Activated T-cell treated with anti-CD3 and anti-CD28 coated beads, Interleukin-2, amount 50 U/mL, for 4 hours (primary cell): ENCODE measurements around the gene PFDN4. TPM values are rescaled to one million over a fixed set of nuclear protein-coding genes. Genes with fewer than 3 reads are reported as not detected.

Experiments used
- ATAC-seq, 2 donors: fragments of 200-7000 bp; cut with Tn5 transposase; one replicate each; pipeline ENCODE4 v1.10.0; 2021
- DNase-seq: peaks from one replicate; pipeline ENCODE4 v3.0.0-alpha.2; 2020
- H3K27me3 Mint-ChIP-seq: one replicate; pipeline ENCODE4 v1.8.0; 2021; ENCODE audit warnings: low read depth, mixed read lengths
- H3K36me3 Mint-ChIP-seq: one replicate; pipeline ENCODE4 v1.8.0; 2022; ENCODE audit warnings: mixed read lengths; ENCODE audit not compliant: insufficient read depth
- H3K4me1 Mint-ChIP-seq: one replicate; pipeline ENCODE4 v1.8.0; 2021; ENCODE audit warnings: low read depth, mixed read lengths
- H3K4me3 Mint-ChIP-seq: one replicate; pipeline ENCODE4 v1.8.0; 2021; ENCODE audit warnings: mild to moderate bottlenecking, moderate library complexity, mixed read lengths
- H3K9me3 Mint-ChIP-seq: one replicate; pipeline ENCODE4 v1.8.0; 2021; ENCODE audit warnings: mixed read lengths
- total RNA-seq, 3 donors: library from RNA; stranded (reverse); gene quantifications; one replicate each; pipeline ENCODE4 v1.2.1, GENCODE V29; 2021

The PFDN4 gene
- total RNA-seq, 3 donors from 2014 or later = 69.5 to 79.9 (median 78.9) TPM

DNA sequence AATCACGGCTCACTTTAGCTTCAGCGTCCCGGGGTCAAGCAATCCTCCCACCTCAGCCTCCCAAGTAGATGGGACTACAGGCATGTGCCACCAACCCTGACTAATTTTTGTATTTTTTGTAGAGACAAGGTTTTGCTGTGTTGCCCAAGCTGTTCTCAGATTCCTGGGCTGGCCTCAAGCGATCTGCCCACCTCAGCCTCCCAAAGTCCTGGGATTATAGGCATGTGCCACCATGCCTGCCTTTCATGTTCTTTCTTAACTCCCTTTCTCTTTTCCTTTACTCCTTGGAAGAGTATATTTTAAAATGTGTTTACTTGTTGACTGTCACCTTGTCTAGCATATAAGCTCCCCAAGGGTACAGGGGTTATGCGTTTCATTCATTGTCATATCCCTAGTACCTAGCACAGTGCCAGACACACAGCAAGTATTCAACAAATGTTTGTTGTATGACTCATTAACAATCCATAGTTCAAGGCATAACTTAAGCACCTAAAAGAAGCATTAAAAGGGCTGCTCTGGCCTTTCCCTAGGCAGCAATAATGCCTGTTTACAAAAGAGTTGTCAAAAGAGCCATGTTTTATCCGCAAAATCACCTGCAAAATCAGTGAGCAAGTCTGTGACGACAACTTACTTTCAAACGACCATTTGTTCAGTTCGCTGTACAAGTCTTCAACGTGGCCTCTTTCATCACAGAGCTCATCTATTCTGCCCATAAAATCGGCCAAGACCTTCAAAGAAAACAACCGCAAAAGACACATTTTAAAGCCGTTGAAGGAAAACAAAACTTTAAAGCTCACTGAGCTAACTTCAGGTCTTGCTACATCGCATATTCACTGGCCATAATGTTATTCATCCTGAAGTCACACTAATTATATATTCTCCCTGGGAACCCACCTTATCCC, 38.7 kb upstream of the PFDN4 start:
- Mint-ChIP-seq H3K4me1 (peaks cover 14% of the 10 kb centered on the region), H3K27me3 (peaks cover 64% of the 10 kb centered on the region), H3K9me3 (no peaks in the 10 kb centered on the region), H3K4me3 (no peak overlapping the region), H3K36me3 (no peaks in the 10 kb centered on the region)
- DNase-seq (no peak), ATAC-seq (no peak)

DNA sequence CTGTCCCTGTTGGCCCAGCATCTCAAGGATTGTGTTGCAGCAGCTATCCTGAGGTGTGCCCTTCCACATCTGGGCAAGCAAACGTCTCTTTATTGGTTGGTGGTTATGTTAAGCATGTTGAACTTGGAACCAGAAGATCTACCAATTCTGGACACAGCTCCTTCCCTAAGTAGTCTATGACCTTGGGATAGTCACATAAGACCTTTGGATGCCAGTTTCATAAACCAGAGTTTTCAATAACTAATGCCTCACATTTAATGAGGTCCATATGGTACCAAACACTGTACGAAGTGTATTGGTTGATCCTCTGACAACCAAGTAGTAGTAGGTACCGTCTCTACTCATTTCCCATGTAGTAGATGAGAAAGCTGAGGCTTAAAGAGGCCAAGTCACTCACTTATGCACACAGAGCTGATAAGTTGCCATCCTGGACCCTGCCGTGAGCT, 37.8 kb upstream of the PFDN4 start:
- Mint-ChIP-seq H3K9me3 (no peaks in the 10 kb centered on the region), H3K4me1 (peaks cover 20% of the 10 kb centered on the region), H3K4me3 (no peak overlapping the region), H3K27me3 (peaks cover 72% of the 10 kb centered on the region), H3K36me3 (no peaks in the 10 kb centered on the region)
- no peak for DNase-seq
- ATAC-seq = no peak

DNA sequence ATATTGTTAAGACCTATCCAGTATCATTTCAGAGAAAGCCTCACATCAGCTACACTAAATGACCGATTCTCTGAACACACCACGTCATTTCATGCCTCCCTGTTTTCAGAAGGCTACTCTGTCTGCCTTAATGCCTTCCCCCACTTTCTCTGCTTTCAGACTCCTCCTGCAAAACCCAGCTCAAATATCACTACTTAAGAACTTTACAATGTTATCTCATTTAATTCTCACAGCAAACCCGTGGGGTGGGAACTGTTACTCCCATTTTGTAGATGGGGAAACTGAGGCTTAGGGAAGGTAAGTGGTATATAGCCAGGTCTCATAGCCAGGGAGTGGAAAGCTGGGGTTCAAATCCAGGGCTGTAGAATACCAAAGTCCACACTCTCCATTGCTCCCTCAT, 36.9 kb upstream of the PFDN4 start:
- Mint-ChIP-seq H3K36me3 (no peaks in the 10 kb centered on the region), H3K4me1 (peaks cover 20% of the 10 kb centered on the region), H3K27me3 (peaks cover 77% of the 10 kb centered on the region), H3K4me3 (no peak overlapping the region), H3K9me3 (no peaks in the 10 kb centered on the region)
- ATAC-seq = no peak
- DNase-seq = no peak

DNA sequence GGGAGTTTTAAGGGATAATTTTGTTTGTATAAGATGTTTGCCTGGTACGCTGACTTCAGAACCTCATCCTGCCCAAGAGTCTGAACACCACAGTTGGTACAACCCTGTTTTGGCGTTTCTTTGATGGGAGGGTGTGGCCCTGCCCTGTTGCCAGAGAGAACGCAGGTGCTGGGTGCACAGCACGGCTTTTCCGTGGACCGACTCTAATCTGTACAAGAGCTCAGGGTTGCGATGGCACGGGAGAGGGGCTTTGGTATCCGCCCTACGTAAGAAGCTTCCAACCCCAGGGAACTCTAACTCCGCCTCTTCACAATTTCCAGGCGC, 35.4 kb upstream of the PFDN4 start:
- Mint-ChIP-seq H3K27me3 (peaks cover 77% of the 10 kb centered on the region), H3K4me1 (peaks cover 20% of the 10 kb centered on the region), H3K9me3 (no peaks in the 10 kb centered on the region), H3K4me3 (no peak overlapping the region), H3K36me3 (no peaks in the 10 kb centered on the region)
- no peak for ATAC-seq
- no peak for DNase-seq

DNA sequence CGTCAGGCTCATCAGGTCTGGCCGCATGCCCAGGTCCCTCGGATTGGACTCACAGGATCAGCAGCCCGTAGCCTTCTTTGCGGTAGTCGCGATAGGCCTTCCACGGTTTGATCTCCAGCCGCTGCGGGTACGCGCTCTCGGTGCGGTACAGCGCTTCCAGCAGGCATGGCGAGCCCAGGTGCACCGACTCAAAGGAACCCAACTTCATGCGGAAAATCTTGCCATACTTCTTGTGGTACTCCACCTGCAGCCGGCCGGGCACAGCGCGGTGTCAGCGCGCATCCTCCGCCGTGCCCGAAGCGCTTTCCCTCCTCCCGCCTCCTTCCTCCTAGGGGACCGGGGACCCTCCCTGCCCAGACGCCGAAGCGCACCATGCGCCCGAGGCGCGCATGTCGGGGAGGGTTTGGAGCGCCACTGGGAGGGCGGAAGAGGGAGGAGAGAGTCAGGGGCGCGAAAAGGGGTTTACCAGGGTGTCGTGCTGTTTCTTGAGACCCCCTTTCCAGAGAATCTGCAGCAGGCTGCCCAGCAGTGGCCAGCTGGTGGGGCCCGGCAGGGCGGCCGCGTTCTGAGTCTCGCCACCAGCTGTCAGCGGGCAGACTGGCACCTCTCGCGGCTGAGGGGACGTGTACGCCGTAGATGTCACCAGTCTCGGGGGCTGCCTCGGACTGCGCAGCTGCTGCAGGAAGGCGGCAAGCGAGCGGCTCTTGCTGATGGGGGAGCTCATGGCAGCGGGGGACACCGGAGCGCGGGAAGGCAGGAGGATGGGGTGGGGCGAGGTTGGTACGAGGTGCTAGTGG, 34.8 kb upstream of the PFDN4 start:
- H3K27me3 Mint-ChIP-seq = peaks cover 73% of the 10 kb centered on the region
- H3K36me3 Mint-ChIP-seq = no peaks in the 10 kb centered on the region
- H3K9me3 Mint-ChIP-seq = no peaks in the 10 kb centered on the region
- ATAC-seq = peak; percentile 61 to 67
- peak overlapping the region; percentile 31 for H3K4me3 Mint-ChIP-seq
- no peak for DNase-seq
- H3K4me1 Mint-ChIP-seq = peaks cover 20% of the 10 kb centered on the region

DNA sequence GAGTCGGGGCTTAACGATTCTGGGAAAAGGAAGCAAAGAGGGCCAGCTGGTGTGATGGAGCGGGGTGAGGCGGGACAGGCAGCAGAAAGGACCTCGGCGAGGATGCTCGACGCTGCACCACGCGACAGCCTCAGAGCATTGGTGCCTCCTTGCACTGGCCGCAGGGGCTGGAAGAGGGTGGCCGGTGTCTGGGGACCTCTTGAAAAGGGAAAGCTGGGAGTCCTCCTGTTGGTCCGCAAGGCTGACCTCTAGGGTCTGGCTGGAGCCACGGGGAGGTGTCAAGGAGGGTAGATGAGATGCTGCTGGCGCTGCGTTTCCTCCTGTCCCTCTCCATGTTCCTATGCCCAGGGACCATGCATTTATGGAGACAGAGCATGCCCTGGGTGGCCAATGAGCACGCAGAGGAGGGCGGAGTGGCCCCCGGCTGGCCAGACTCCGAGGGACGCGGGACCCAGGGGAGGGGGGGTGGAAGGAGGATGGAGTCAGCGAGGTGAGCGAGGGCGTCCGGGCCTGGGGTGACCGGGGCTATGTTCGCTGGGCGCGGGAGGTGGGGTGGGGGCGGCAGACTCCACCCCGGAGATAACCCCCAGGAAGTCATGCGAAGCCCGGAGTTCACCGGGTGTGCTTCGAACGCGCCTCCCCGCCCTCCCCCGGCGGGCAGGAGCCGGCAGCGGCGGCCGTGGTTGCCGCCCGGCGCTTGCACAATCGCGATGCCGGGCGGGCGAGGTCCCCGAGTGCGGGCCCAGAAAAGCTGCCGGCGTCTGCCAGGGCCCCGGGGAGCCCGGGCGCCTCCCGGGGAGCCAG, 34.0 kb upstream of the PFDN4 start, which contains the start of gene CYP24A1:
TSS of gene CYP24A1 (minus strand) at position 334 of the 804 bp plus-strand sequence. CDS start 407 bp downstream, outside the sequence.
- peak; percentile 39 to 46 for ATAC-seq
- H3K36me3 Mint-ChIP-seq = no peaks in the 10 kb centered on the region
- peak within 1 kb of the TSS; percentile 31 for H3K4me3 Mint-ChIP-seq
- no peaks in the 10 kb centered on the region for H3K9me3 Mint-ChIP-seq
- H3K4me1 Mint-ChIP-seq = peaks cover 20% of the 10 kb centered on the region
- no peak for DNase-seq
- peaks cover 68% of the 10 kb centered on the region for H3K27me3 Mint-ChIP-seq

DNA sequence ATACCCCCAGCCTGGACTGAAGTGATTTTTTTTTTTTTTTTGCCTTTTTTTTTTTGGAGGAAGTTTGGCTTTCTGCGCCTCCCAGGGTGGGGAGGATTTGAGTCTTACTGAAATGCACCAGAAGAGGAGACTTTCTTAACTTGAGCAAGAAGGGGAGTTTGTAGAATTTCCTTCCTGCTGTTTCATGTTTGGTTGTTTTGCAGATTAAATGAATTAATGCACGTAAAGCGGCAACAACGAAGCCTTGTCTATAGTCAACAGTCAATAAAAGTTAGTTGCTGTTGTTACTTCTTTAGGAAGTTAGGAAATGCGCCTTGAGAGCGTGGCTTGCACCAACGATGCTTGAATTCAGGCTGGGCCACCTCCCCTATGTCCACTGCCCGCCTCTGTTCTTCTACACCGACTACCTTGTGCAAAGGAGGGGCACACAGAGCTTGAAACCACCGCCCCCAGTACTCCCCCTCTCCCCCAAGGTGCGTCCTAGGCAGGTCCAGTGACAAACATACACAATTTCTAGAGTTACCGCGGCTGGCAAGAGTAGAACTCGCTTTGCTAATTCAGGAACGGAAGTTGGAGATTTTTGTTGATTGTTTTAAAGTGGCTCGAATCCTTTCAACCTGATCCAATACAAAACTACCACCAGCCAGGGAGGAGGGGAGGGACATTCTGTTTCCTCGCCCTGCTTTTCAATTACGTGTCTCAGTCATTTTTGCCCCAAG, 33.3 kb upstream of the PFDN4 start:
- H3K36me3 Mint-ChIP-seq = no peaks in the 10 kb centered on the region

DNA sequence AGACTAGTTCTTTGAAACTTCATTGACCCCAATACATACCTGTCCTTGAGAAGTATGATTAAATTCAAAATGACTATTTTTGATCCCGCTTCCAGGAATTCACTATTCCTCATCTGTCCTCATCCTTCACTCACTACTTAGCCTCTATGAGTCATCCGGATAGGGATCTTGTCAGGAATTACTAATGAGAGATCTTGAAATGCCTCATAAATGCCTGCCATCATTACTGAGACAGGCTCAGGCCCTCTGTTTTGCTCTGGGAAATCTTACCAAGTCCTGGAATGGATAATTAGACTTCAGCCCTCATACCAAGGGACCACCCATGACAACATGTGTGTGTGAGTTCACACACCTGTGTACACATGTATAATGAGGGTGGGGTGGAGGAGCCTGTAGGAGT, 31.3 kb upstream of the PFDN4 start:
- Mint-ChIP-seq H3K27me3 (peaks cover 47% of the 10 kb centered on the region), H3K4me3 (no peak overlapping the region), H3K9me3 (no peaks in the 10 kb centered on the region), H3K36me3 (no peaks in the 10 kb centered on the region), H3K4me1 (peaks cover 20% of the 10 kb centered on the region)
- no peak for DNase-seq
- no peak for ATAC-seq

More for the DNA sequence above, 33.3 kb upstream of the PFDN4 start:
- peaks cover 20% of the 10 kb centered on the region for H3K4me1 Mint-ChIP-seq
- no peaks in the 10 kb centered on the region for H3K9me3 Mint-ChIP-seq
- DNase-seq (no peak), ATAC-seq (no peak)
- peak overlapping the region; percentile 24 for H3K4me3 Mint-ChIP-seq
- peaks cover 62% of the 10 kb centered on the region for H3K27me3 Mint-ChIP-seq

DNA sequence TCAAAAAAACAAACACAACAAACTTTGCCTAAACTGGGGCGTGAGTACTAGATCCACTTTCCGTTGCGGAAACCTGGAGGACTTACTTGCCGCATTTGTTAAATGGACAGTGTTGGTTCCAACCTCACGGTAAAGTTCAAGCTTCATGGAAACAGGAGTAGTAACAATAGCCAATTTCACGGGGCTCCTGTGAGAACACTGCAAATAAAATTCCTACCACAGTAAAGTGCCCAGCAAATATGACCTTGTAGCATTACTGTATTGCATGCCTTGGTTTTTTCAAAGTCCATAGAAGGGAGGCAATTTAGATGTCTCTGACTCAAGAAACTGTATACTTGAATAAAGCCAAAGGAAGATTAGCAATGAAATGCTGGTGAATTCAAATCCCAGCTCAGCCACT, 30.5 kb upstream of the PFDN4 start:
- Mint-ChIP-seq H3K9me3 (no peaks in the 10 kb centered on the region), H3K4me3 (no peak overlapping the region), H3K4me1 (peaks cover 19% of the 10 kb centered on the region), H3K27me3 (peaks cover 40% of the 10 kb centered on the region), H3K36me3 (no peaks in the 10 kb centered on the region)
- DNase-seq = no peak
- ATAC-seq = no peak

DNA sequence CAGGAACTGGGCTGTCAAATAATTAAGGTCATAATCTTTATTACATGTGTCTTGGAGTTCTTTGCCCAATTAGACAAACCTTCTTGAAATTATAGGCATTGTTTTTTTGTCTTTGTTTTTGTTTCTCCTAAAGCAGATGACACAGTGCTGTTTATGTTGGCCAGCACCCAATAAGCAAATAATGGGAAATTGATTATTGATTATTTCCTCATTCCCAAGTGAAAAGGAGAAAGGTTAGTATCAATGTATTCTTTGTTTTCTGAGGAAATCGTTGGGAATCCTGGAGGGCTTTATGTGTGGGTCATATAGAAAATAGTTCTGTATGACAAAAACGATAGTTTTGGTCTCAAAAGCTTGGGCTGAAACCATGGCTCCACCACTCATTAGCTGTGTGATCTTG, 29.6 kb upstream of the PFDN4 start:
- Mint-ChIP-seq H3K9me3 (no peaks in the 10 kb centered on the region), H3K27me3 (peaks cover 37% of the 10 kb centered on the region), H3K36me3 (no peaks in the 10 kb centered on the region), H3K4me3 (no peak overlapping the region), H3K4me1 (peaks cover 12% of the 10 kb centered on the region)
- ATAC-seq = no peak
- no peak for DNase-seq

DNA sequence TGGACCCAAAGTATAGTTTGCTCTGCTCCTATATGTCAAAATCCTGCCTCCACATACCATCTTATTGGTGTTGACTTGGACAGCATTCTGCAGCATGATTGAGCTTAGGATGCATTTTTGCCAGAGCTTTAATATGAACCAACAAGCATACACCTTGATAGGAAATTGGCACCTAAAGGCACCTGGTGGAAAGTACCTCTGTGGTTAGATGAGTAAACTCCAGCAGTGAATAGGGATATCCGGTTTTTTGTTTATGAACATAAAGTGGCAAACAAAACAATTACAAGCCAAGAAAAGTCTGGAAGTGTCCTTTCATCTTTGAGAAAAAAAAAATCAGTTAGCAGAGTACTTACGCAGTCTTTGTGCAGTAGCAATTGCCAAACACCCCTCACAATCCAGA, 27.9 kb upstream of the PFDN4 start:
- no peak for ATAC-seq

DNA sequence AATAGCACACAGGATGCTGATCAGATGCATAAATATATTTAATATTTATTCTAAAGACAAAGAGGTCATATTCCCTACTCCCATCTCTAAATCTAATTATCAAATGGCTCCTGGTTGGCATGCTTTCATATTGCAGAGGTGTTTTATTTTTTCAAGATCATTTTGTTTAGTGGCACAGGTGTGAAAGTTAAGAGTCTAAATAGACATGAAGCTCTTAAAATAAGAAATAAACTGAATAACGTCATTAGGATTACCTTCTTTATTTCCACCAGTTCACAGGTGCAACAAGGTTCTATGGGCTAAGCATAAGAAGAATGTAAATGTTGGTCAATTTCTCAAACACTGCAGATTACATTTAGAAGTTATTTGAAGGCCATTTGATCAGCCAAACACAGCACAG, 27.0 kb upstream of the PFDN4 start:
- no peak for DNase-seq
- no peaks in the 10 kb centered on the region for H3K36me3 Mint-ChIP-seq
- H3K9me3 Mint-ChIP-seq = no peaks in the 10 kb centered on the region
- no peak for ATAC-seq
- H3K27me3 Mint-ChIP-seq = peaks cover 34% of the 10 kb centered on the region
- no peak overlapping the region for H3K4me3 Mint-ChIP-seq
- H3K4me1 Mint-ChIP-seq = no peaks in the 10 kb centered on the region

More for the DNA sequence above, 27.9 kb upstream of the PFDN4 start:
- DNase-seq = no peak
- Mint-ChIP-seq H3K9me3 (no peaks in the 10 kb centered on the region), H3K4me1 (no peaks in the 10 kb centered on the region), H3K4me3 (no peak overlapping the region), H3K27me3 (peaks cover 33% of the 10 kb centered on the region), H3K36me3 (no peaks in the 10 kb centered on the region)

DNA sequence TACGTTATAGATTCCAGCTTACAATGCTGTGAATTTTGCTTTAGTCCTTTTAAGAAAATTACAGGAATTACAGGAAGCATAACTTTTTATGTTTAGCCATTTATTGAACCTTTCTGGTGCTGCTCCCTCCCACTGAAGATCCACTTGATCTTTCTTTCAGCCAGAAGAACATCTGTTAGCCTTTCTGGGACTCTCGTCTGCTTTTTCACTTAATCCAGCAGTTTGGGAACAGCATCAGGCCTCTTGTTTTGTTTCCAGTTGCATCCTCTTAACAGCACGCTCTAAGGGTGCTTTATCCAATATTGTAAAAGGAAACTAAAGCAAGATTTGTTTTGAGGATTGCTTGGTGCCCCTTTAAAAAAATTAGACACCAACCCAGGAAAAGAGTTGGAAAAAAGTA, 23.8 kb upstream of the PFDN4 start:
- Mint-ChIP-seq H3K9me3 (no peaks in the 10 kb centered on the region), H3K36me3 (no peaks in the 10 kb centered on the region), H3K4me3 (no peak overlapping the region), H3K27me3 (peaks cover 27% of the 10 kb centered on the region), H3K4me1 (no peaks in the 10 kb centered on the region)
- ATAC-seq (no peak), DNase-seq (no peak)
